LNCaP clone FGC (cell line): ENCODE data around the gene INPP5F.
"Not testable (repeated sequence)": the region's sequence is repeated elsewhere in the genome, so short reads cannot be mapped to it uniquely, and the experiment has no call there.

Source experiments
- DNase-seq: peaks from one replicate; pipeline ENCODE4 v3.0.0-alpha.2; 2011; ENCODE audit warnings: low read depth
- H3K4me3 ChIP-seq: 2 replicates; pipeline ENCODE4 v1.5.1; 2011; ENCODE audit warnings: mild to moderate bottlenecking, low read depth, low read length, control low read depth
- CTCF ChIP-seq: IDR thresholded peaks from 2 replicates; pipeline ENCODE4 v1.5.1; 2012; ENCODE audit warnings: mild to moderate bottlenecking; ENCODE audit not compliant: control insufficient read depth, insufficient read depth; ENCODE audit errors: extremely low read depth

INPP5F gene

GRCh38 chr10:119768455-119769094 is 42.7 kb downstream of the INPP5F start:
- DNase-seq, result no peak
- H3K4me3 ChIP-seq, result no peak overlapping the region
- TF ChIP-seq CTCF, result no peak

GRCh38 chr10:119769886-119770285 is 44.0 kb downstream of the INPP5F start:
- H3K4me3 ChIP-seq, result no peak overlapping the region
- TF ChIP-seq CTCF, result no peak
- no peak for DNase-seq

GRCh38 chr10:119770928-119771327 is 45.1 kb downstream of the INPP5F start:
- H3K4me3 ChIP-seq, result no peak overlapping the region
- TF ChIP-seq CTCF, result no peak
- no peak for DNase-seq

GRCh38 chr10:119772334-119772733 is 46.5 kb downstream of the INPP5F start:
- DNase-seq, result no peak
- no peak for TF ChIP-seq CTCF
- H3K4me3 ChIP-seq, result no peak overlapping the region

- H3K4me3 ChIP-seq, DNase-seq: not testable (repeated sequence)
Measured at GRCh38 chr10:119773041-119773440, 47.2 kb downstream of the INPP5F start.

GRCh38 chr10:119775529-119775928 is 49.7 kb downstream of the INPP5F start:
- H3K4me3 ChIP-seq, result no peak overlapping the region
- DNase-seq, result no peak
- no peak for TF ChIP-seq CTCF

- H3K4me3 ChIP-seq, result no peak overlapping the region
- no peak for TF ChIP-seq CTCF
- no peak for DNase-seq
Measured at GRCh38 chr10:119776536-119776935, 50.7 kb downstream of the INPP5F start.
